Right lobe of liver (tissue), 6 donors: ENCODE data around the gene ZNF398. TPM values are rescaled to one million over a fixed set of nuclear protein-coding genes. Genes with fewer than 3 reads are reported as not detected.

Experiments used
- ATAC-seq, 4 donors: fragments of 200-7000 bp; cut with Tn5 transposase; one replicate each; pipeline ENCODE4 v1.9.1; 2020; ENCODE audit warnings: mild to moderate bottlenecking in 4 of 4, moderate library complexity in 4 of 4
- DNase-seq, 3 donors: peaks; one replicate each; pipeline ENCODE4 v3.0.0-alpha.2; 2020
- H3K27ac ChIP-seq, 3 donors: fragments of 200-600 bp; one replicate each; pipeline ENCODE4 v1.8.0; 2022
- H3K27me3 ChIP-seq, 2 donors: fragments of 200-600 bp; one replicate each; pipeline ENCODE4 v1.8.0; 2022
- H3K36me3 ChIP-seq, 4 donors: fragments of 200-600 bp; sonication (generic) in 1 of 4; one replicate each; pipeline versions ENCODE4 v1.5.1 to v1.8.0; 2017 to 2022; ENCODE audit warnings: control low read depth in 1 of 4
- H3K4me1 ChIP-seq, 4 donors: fragments of 200-600 bp; sonication (generic) in 1 of 4; one replicate each; pipeline versions ENCODE4 v1.5.1 to v1.8.0; 2017 to 2022; ENCODE audit warnings: control low read depth in 1 of 4
- H3K4me3 ChIP-seq, 3 donors: fragments of 200-600 bp; one replicate each; pipeline ENCODE4 v1.8.0; 2022
- H3K9me3 ChIP-seq, 4 donors: fragments of 200-600 bp; sonication (generic) in 1 of 4; one replicate each; pipeline versions ENCODE4 v1.5.1 to v1.8.0; 2017 to 2022; ENCODE audit warnings: control low read depth in 1 of 4
- POLR2A ChIP-seq: fragments of 450-650 bp; IDR thresholded peaks from one replicate; pipeline ENCODE4 v1.6.1; 2017; ENCODE audit warnings: antibody characterized with exemption, mild to moderate bottlenecking
- WGBS: methylation state at CpG from one replicate; pipeline ENCODE4 v1.1.6; 2018; ENCODE audit warnings: low coverage, low lambda C conversion rate; ENCODE audit not compliant: insufficient coverage; ENCODE audit errors: missing lambda C conversion rate; 5-methylcytosine and 5-hydroxymethylcytosine counted together
- intact Hi-C, 2 donors: fragments of 100-400 bp; cut with DNase I; formaldehyde crosslinking; loops; one replicate each; pipeline versions ENCODE4 v1.11.2 to v1.14.1; 2022
- total RNA-seq, 6 experiments: library from RNA; depleted of rRNA in 2 of 6; stranded (reverse); fragments of >200 nt in 2 of 6; fragmentation: NEBNext Ultra II Directional in 3 of 6; extraction: Animal tissue kit (Norgen Biotek cat#: 25700) in 3 of 6; gene quantifications; one replicate each; pipeline versions ENCODE4 v1.1.0 to v1.2.4, GENCODE V29; 2016 to 2023
- TF ChIP-seq, protein P1 (sequence below), 4 donors: fragments of 200-600 bp in 3 of 4; fragments of 450-650 bp in 1 of 4; IDR thresholded peaks; one replicate each; pipeline versions ENCODE4 v1.5.1 to v1.8.0; 2016 to 2022; ENCODE audit warnings: antibody characterized with exemption in 4 of 4, mild to moderate bottlenecking in 2 of 4
- donor health status: DM: no; HTN: yes; CAD: no.
- donor health status: DM: no; HTN: no; CAD: no.
- donor health status: DM: no; HTN: no; CAD: no.
- donor health status: DM: no; HTN: yes; CAD: no.
- donor health status: DM: no; HTN: yes; CAD: no.

ZNF398 gene
- total RNA-seq, 6 experiments from 2014 or later = 5.3 to 7.9 (median 6.2) TPM

DNA sequence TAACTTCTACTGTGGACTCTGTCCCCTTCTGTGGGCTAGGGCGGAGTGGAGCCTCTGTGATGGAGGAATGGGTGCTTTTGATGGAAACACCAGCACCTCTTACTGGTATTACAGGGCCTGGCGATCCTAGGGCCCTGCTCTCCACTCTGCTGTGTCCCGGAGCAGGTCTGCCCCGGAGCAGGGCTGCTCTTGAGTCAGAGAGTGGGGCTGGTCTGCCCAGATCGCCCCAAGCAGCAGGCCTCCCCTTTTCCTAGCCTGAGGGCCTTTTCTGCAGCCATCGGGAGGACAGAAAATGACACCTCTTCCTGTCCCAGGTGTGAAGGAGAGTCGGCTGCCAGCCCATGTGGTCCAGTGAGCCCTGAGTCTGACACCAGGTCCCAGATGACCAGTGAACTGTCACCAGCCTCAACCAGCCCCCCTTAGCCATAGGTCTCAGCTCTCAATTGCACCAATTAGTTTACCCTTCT is 49.5 kb downstream of the ZNF398 start:
- ATAC-seq (peak; percentile 4 to 30 (median 17)), DNase-seq (no peak)
- TF ChIP-seq, protein P1, sequence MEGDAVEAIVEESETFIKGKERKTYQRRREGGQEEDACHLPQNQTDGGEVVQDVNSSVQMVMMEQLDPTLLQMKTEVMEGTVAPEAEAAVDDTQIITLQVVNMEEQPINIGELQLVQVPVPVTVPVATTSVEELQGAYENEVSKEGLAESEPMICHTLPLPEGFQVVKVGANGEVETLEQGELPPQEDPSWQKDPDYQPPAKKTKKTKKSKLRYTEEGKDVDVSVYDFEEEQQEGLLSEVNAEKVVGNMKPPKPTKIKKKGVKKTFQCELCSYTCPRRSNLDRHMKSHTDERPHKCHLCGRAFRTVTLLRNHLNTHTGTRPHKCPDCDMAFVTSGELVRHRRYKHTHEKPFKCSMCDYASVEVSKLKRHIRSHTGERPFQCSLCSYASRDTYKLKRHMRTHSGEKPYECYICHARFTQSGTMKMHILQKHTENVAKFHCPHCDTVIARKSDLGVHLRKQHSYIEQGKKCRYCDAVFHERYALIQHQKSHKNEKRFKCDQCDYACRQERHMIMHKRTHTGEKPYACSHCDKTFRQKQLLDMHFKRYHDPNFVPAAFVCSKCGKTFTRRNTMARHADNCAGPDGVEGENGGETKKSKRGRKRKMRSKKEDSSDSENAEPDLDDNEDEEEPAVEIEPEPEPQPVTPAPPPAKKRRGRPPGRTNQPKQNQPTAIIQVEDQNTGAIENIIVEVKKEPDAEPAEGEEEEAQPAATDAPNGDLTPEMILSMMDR (IDR thresholded peaks at IDR 0.05) = no peak
- TF ChIP-seq POLR2A = no peak
- H3K36me3 ChIP-seq = peaks cover 0 to 37% (median 16%) of the 10 kb centered on the region in 4 donors
- peak overlapping the region; percentile 90 for H3K4me3 ChIP-seq
- intact Hi-C loops = no loop called here
- no CpG with 5 or more reads among the region's 7 CpGs for WGBS
- H3K9me3 ChIP-seq = no peaks in the 10 kb centered on the region
- peak overlapping the region in 2 of 3 donors; percentile 34 to 74 for H3K27ac ChIP-seq
- H3K27me3 ChIP-seq = no peaks in the 10 kb centered on the region
- peaks cover 0 to 13% (median 4%) of the 10 kb centered on the region in 4 donors for H3K4me1 ChIP-seq

DNA sequence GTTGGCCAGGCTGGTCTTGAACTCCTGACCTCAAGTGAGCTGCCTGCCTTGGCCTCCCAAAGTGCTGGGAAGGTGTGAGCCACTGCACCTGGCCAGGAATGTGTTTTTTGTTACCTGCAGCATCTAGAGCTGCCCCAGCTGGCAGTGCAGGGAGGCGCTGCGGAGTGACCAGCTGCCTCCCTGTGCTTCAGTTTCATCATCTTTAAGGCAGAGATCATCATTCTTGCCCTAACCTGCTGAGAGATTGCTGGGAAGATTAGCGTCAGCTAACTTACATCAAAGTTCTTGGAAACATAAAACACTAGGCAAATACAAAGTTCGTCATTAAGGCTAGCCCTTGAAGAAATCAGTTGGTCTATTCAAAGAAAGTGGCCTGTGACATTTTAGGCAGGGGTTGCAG is 50.4 kb downstream of the ZNF398 start:
- no peak for ATAC-seq
- no peak overlapping the region for H3K4me3 ChIP-seq
- TF ChIP-seq, protein P1 (IDR thresholded peaks at IDR 0.05) = no peak
- no peak for TF ChIP-seq POLR2A
- H3K27ac ChIP-seq = no peak overlapping the region
- no peaks in the 10 kb centered on the region for H3K27me3 ChIP-seq
- WGBS = 66% methylated on average over 2 of the region's 4 CpGs
- H3K9me3 ChIP-seq = no peaks in the 10 kb centered on the region
- H3K36me3 ChIP-seq = peaks cover 0 to 45% (median 16%) of the 10 kb centered on the region in 4 donors
- DNase-seq = no peak
- intact Hi-C loops = no loop called here
- H3K4me1 ChIP-seq = peaks cover 0 to 13% (median 4%) of the 10 kb centered on the region in 4 donors

DNA sequence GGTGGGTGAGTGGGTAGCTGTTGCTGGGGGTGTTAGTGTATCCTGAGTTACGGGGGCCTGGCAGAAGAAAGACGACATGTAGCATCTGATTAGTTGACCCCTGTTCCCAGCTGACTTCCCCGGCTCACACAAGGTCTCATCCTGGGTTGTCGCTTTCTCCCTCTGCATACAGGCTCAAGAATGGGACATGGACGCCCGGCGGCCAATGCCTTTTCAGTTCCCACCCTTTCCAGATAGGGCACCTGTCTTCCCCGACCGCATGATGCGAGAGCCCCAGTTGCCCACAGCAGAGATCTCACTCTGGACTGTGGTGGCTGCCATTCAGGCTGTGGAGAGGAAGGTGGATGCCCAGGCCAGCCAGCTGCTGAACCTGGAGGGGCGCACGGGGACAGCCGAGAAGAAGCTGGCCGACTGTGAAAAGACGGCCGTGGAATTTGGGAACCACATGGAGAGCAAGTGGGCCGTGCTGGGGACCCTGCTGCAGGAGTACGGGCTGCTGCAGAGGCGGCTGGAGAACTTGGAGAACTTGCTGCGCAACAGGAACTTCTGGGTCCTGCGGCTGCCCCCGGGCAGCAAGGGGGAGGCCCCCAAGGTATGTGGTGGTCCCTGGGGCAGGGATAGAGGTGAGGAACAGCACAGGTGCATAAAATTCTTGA is 51.0 kb downstream of the ZNF398 start:
- no peak for ATAC-seq
- 96% methylated on average over 11 of the region's 22 CpGs for WGBS
- Histone ChIP-seq H3K27me3 (no peaks in the 10 kb centered on the region), H3K9me3 (no peaks in the 10 kb centered on the region), H3K4me1 (peaks cover 0 to 13% (median 4%) of the 10 kb centered on the region in 4 donors), H3K4me3 (no peak overlapping the region), H3K27ac (no peak overlapping the region), H3K36me3 (peaks cover 0 to 51% (median 16%) of the 10 kb centered on the region in 4 donors)
- no peak for DNase-seq
- TF ChIP-seq, protein P1 (IDR thresholded peaks at IDR 0.05) = no peak
- no peak for TF ChIP-seq POLR2A
- intact Hi-C loops = no loop called here

DNA sequence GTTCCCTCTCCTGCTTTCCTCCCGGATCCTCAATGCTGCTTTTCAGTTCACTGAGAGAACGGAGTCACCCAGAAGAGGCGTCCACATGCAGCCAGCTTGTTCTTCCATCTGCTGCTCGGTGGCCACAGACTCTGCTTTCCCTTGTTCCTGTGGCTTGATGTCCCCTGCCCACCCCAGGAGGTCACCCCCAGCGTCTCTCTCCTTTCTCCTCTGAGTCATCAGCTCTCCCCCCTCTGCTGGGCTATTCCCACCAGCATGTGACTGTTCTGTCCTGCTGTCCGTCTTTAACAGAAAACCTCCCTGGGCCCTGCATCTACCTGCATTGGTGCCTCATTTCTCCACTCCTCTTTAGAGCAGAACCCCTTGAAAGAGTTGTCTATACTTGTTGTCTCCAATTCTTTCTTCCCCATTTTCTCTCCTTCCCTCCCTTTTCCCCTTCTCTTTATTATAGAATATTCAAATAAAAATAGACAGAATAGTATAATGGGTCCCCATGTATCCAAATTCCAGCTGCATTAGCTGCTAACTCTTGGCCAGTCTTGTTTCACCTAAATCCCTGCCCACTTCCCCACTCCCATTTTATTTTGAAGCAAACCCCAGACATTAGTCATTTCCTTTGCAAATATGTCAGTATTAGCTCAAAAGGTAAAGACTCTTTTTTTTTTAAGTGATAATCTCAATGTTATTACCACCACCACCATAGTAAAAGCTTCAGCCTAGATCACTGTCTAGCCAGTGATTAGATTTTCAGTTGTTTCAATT is 52.2 kb downstream of the ZNF398 start:
- 100% methylated on average over 4 of the region's 6 CpGs for WGBS
- DNase-seq (no peak), ATAC-seq (no peak)
- no peak for TF ChIP-seq POLR2A
- TF ChIP-seq, protein P1 (IDR thresholded peaks at IDR 0.05) = no peak
- no peak overlapping the region for H3K27ac ChIP-seq
- no peaks in the 10 kb centered on the region for H3K9me3 ChIP-seq
- H3K4me1 ChIP-seq = peaks cover 0 to 13% (median 4%) of the 10 kb centered on the region in 4 donors
- peaks cover 0 to 60% (median 18%) of the 10 kb centered on the region in 4 donors for H3K36me3 ChIP-seq
- no peaks in the 10 kb centered on the region for H3K27me3 ChIP-seq
- intact Hi-C loops = no loop called here
- H3K4me3 ChIP-seq = no peak overlapping the region
